Body of pancreas (tissue), 4 donors: ENCODE results near the gene GPX7.

Experiments
- POLR2A ChIP-seq, 3 donors: fragments of 450-650 bp; IDR thresholded peaks; one replicate each; pipeline ENCODE4 v1.6.1; 2016; ENCODE audit warnings: antibody characterized with exemption in 3 of 3, mild to moderate bottlenecking in 2 of 3
- TF ChIP-seq, protein P1 (sequence below), 7 experiments: fragments of 450-650 bp in 4 of 7; fragments of 200-600 bp in 3 of 7; sonication (generic) in 3 of 7; IDR thresholded peaks; one replicate each; pipeline ENCODE4 v1.5.1; 2016 to 2019; ENCODE audit warnings: antibody characterized with exemption in 7 of 7

DNA sequence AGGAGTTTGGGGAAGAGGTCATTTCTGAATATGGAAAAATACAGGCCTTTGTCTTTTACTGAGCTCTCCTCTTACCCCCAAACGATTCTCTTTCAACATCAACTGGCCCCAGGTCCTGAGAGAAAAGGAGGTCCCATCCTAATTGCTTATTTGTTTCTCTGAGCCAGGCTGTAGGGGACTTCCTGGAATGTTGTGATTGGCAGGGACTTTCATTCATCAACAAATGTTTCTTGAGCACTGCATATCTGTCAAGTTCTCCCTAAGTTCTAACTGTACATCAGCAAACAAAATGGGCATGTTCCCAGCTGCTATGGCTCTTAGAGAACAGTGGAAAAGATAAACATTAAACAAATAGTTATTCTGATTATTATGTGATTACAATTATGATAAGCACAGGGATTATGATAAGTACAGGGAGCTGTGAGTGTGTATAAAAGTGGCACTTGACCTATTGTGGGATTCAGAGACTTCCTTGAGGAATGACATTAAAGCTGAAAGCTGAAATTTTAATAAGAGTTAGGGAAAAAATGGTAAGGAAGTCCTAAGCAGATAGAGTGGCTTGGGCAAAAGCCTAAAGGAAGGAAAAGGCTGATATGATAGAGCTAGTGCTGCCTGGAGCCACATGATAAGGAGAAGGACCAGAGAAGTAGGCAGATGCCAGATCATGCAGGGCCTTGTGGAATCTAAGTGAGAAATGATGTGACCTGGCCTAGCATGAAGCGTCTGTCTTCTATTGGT is 11.6 kb downstream of the GPX7 start:
- TF ChIP-seq, protein P1, sequence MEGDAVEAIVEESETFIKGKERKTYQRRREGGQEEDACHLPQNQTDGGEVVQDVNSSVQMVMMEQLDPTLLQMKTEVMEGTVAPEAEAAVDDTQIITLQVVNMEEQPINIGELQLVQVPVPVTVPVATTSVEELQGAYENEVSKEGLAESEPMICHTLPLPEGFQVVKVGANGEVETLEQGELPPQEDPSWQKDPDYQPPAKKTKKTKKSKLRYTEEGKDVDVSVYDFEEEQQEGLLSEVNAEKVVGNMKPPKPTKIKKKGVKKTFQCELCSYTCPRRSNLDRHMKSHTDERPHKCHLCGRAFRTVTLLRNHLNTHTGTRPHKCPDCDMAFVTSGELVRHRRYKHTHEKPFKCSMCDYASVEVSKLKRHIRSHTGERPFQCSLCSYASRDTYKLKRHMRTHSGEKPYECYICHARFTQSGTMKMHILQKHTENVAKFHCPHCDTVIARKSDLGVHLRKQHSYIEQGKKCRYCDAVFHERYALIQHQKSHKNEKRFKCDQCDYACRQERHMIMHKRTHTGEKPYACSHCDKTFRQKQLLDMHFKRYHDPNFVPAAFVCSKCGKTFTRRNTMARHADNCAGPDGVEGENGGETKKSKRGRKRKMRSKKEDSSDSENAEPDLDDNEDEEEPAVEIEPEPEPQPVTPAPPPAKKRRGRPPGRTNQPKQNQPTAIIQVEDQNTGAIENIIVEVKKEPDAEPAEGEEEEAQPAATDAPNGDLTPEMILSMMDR (IDR thresholded peaks at IDR 0.05) = no peak
- no peak for TF ChIP-seq POLR2A (IDR thresholded peaks at IDR 0.05)
